ENCODE measurements around the gene CCL27.

Gene CCL27

GRCh38 chr9:34689116-34689470, 26.6 kb upstream of the CCL27 start:
- H3K4me3 ChIP-seq (ENCODE audit: low read length): no peak overlapping the region
- no peak for TF ChIP-seq ZNF274 (IDR thresholded peaks at IDR 0.05; ENCODE audit: low read depth, low read length)

DNA sequence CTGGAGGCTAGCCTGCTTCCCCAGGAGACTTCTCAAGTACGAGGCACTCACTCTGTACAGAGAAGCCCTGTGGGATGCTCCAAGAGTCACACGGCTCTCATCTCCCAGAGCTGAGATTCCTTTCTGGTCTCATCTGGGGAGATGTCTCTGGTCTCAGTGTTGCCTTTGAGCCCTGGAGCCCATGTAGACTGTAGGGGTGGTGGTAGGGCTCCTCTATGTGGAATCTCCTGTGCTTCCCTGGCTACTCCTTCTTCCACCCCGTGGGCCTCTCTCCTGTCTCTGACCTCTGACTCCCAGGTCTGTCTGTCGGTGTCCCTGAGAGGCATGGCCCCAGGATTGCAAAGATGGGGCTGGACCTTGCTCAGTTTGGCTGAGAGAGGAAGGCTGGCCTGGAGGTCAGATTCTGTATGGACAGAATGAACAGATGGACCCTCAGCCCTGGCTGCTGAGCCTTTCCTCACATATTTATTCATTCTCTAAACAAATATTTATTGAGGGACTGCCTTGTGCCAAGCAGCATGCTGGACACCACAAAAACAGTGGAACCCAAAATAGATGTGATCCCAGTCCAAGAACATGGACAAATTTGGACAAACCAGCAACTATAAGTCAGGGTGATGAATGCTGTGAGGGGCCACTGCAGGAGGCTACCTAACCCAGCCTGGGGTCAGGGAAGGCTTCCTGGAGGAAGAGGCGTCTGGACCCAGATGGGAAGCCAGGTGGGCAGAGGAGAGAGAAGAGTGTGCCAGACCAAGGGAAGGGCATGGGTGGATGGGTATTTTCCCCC, 26.1 kb upstream of the CCL27 start:
- no peak for TF ChIP-seq ZNF274 (IDR thresholded peaks at IDR 0.05; ENCODE audit: low read depth, low read length)
- H3K4me3 ChIP-seq (ENCODE audit: low read length): no peak overlapping the region

GRCh38 chr9:34687276-34688030, 25.0 kb upstream of the CCL27 start:
- no peak for TF ChIP-seq ZNF274 (IDR thresholded peaks at IDR 0.05; ENCODE audit: low read depth, low read length)
- no peak overlapping the region for H3K4me3 ChIP-seq (ENCODE audit: low read length)

DNA sequence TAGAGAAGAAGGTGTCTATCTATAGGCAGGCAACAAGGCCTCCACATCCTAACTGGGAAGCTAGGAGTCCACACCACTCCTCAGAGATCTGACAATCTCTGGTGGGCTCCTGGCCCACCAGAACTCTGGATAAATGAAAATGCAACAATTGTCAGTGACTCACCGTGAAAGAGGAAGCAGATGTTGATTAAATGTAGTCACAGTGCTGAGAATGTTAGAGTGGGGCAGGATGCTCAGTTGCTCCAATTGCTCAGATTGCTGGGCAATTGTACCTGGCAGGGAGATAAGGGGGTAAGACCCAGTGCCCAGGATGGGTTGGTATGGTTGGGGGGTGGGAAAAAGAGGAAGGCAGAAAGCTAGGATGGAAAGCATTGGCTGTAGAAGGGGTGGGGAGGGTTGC, 24.3 kb upstream of the CCL27 start:
- no peak for TF ChIP-seq ZNF274 (IDR thresholded peaks at IDR 0.05; ENCODE audit: low read depth, low read length)
- H3K4me3 ChIP-seq (ENCODE audit: low read length): no peak overlapping the region

- no peak for TF ChIP-seq ZNF274 (IDR thresholded peaks at IDR 0.05; ENCODE audit: low read depth, low read length)
- H3K4me3 ChIP-seq (ENCODE audit: low read length): no peak overlapping the region
Observed at GRCh38 chr9:34686231-34686630, 23.8 kb upstream of the CCL27 start.

- no peak for TF ChIP-seq ZNF274 (IDR thresholded peaks at IDR 0.05; ENCODE audit: low read depth, low read length)
- no peak overlapping the region for H3K4me3 ChIP-seq (ENCODE audit: low read length)
Observed at GRCh38 chr9:34685591-34685990, 23.1 kb upstream of the CCL27 start.

GRCh38 chr9:34684816-34685215, 22.4 kb upstream of the CCL27 start:
- TF ChIP-seq ZNF274 (IDR thresholded peaks at IDR 0.05; ENCODE audit: low read depth, low read length): no peak
- H3K4me3 ChIP-seq (ENCODE audit: low read length): no peak overlapping the region

GRCh38 chr9:34684145-34684544, 21.7 kb upstream of the CCL27 start:
- TF ChIP-seq ZNF274 (IDR thresholded peaks at IDR 0.05; ENCODE audit: low read depth, low read length): no peak
- H3K4me3 ChIP-seq (ENCODE audit: low read length): no peak overlapping the region

- no peak overlapping the region for H3K4me3 ChIP-seq (ENCODE audit: low read length)
- no peak for TF ChIP-seq ZNF274 (IDR thresholded peaks at IDR 0.05; ENCODE audit: low read depth, low read length)
Observed at GRCh38 chr9:34675869-34676268, 13.4 kb upstream of the CCL27 start.

DNA sequence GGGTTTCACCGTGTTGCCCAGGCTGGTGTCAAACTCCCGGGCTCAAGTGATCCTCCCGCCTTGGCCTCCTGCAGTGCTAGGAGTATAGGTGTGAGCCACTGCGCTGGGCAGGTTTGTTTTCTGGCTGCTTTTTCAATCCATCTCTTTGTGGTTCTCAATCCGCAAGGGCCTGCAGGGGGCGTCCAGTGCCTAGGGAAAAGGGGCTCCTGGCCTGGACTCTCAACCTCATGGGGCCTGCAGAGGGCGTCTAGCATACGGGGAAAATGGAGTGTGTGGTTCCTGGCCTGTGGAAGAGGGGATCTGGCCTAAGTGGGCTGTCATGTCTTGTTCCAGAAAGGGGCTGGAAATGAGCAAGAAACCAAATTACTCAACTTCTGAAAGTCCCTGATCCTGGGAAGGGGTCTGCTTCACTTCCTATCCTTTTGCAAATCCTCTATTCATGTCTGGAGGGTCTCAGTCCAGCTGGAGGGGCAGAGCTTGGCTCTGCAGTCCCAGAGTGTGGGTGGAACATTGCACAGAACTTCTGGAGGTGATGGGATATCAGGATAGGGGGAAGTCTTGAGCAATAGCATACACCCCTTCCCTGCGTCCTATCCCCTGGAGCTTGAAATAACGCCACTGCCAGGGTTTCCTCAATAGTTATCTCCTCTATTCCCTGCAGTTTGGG, 12.7 kb upstream of the CCL27 start:
- no peak overlapping the region for H3K4me3 ChIP-seq (ENCODE audit: low read length)

GRCh38 chr9:34674440-34674839, 12.0 kb upstream of the CCL27 start:
- H3K4me3 ChIP-seq (ENCODE audit: low read length): no peak overlapping the region
- no peak for TF ChIP-seq ZNF274 (IDR thresholded peaks at IDR 0.05; ENCODE audit: low read depth, low read length)

More for the DNA sequence above, 12.7 kb upstream of the CCL27 start:
- TF ChIP-seq ZNF274 (IDR thresholded peaks at IDR 0.05; ENCODE audit: low read depth, low read length): no peak

- no peak overlapping the region for H3K4me3 ChIP-seq (ENCODE audit: low read length)
- no peak for TF ChIP-seq ZNF274 (IDR thresholded peaks at IDR 0.05; ENCODE audit: low read depth, low read length)
Observed at GRCh38 chr9:34671307-34671706, 8.8 kb upstream of the CCL27 start.

DNA sequence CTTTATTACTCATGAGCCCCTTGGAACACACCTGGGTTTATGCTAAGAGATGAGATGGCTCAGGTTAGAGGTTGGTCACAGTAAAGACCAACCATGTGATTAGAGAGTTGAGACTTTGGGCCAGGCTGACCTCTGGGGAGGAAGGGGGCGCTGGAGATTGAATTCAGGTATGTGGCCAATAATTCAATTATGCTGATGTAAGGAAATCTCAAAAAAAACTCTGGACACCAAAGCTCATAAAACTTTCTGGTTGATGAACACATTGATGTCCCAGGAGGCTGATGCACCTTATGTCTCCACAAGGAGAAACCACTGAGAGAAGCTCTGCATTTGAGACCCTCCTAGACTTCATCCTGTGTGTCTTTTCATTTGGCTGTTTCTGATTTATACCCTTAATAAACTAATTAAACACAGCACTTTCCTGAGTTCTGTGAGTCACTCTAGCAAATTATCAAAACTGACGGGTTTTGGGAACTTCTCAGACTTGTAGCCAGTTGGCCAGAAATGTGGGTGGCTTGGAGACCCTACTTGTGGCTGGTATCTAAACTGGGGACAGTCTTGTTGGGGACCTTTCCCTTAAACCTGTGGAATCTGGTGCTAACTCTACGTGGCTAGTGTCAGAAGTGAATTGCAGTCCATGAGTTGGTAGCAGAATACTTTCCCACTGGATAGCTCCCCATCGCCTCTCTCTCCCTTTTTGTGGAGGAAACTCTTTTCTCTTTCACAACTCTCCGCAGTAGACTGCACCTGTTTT, 7.5 kb upstream of the CCL27 start:
- no peak for TF ChIP-seq ZNF274 (IDR thresholded peaks at IDR 0.05; ENCODE audit: low read depth, low read length)
- no peak overlapping the region for H3K4me3 ChIP-seq (ENCODE audit: low read length)
